Endothelial cell of umbilical vein (primary cell): ENCODE data around the gene NFYA.

Experiments used
- EZH2 ChIP-seq: IDR thresholded peaks from 2 replicates; pipeline ENCODE4 v1.6.1; 2012; ENCODE audit warnings: borderline replicate concordance, low read depth, mild to moderate bottlenecking, moderate library complexity, low read length, inconsistent platforms; ENCODE audit not compliant: severe bottlenecking
- GATA2 ChIP-seq: IDR thresholded peaks from 2 replicates; pipeline ENCODE4 v1.7.0; 2011; ENCODE audit warnings: low read depth, mild to moderate bottlenecking, moderate library complexity, mixed read lengths, low read length; ENCODE audit not compliant: insufficient read length, insufficient read depth
- JUN ChIP-seq: IDR thresholded peaks from 2 replicates; pipeline ENCODE4 v1.6.1; 2011; ENCODE audit warnings: borderline replicate concordance, low read depth; ENCODE audit not compliant: insufficient read length, insufficient read depth
- MYC ChIP-seq: IDR thresholded peaks from one replicate; pipeline ENCODE4 v1.6.1; 2011; ENCODE audit warnings: mild to moderate bottlenecking, low read depth, low read length
- POLR2A ChIP-seq: IDR thresholded peaks from 2 replicates; pipeline ENCODE4 v1.6.1; 2012; ENCODE audit warnings: low read depth, mild to moderate bottlenecking, control low read depth, low read length
- POLR2AphosphoS5 ChIP-seq: IDR thresholded peaks from 2 replicates; pipeline ENCODE4 v1.6.1; 2012; ENCODE audit warnings: low read depth, mild to moderate bottlenecking, control low read depth, low read length, moderate library complexity; ENCODE audit not compliant: insufficient read depth
- TF ChIP-seq, protein P1 (sequence below), 2 donors: IDR thresholded peaks; 1 replicate in 1 of 2; 2 replicates in 1 of 2; pipeline ENCODE4 v1.5.1; 2011; ENCODE audit warnings: low read length in 2 of 2, mild to moderate bottlenecking in 2 of 2, moderate library complexity in 2 of 2, control low read depth in 1 of 2, inconsistent platforms in 1 of 2, low read depth in 1 of 2; ENCODE audit not compliant: insufficient read depth in 1 of 2; ENCODE audit errors: extremely low read depth in 1 of 2
- TF ChIP-seq, protein P2 (sequence below): IDR thresholded peaks from 2 replicates; pipeline ENCODE4 v1.6.1; 2011; ENCODE audit not compliant: insufficient read depth, insufficient read length

DNA sequence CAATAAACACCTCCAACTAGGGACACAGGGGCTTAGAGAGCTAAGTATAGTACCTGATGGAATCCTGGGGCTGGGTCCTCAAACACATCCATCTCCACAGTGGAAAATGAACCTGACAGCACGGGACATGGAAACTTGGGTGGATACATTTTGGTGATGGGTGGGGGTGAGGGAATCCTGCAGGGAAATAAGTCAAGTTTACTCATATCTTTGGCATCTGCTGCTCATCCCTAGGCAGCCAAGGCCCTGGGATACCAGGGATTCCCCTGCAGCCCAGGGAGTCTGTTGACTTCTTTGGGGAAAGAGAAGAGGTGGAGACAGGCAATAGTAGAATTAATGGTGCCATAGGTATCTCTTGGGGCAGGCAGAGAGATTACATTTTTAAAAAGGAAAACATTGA lies 13.2 kb upstream of the NFYA start:
- TF ChIP-seq, protein P1, sequence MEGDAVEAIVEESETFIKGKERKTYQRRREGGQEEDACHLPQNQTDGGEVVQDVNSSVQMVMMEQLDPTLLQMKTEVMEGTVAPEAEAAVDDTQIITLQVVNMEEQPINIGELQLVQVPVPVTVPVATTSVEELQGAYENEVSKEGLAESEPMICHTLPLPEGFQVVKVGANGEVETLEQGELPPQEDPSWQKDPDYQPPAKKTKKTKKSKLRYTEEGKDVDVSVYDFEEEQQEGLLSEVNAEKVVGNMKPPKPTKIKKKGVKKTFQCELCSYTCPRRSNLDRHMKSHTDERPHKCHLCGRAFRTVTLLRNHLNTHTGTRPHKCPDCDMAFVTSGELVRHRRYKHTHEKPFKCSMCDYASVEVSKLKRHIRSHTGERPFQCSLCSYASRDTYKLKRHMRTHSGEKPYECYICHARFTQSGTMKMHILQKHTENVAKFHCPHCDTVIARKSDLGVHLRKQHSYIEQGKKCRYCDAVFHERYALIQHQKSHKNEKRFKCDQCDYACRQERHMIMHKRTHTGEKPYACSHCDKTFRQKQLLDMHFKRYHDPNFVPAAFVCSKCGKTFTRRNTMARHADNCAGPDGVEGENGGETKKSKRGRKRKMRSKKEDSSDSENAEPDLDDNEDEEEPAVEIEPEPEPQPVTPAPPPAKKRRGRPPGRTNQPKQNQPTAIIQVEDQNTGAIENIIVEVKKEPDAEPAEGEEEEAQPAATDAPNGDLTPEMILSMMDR (IDR thresholded peaks at IDR 0.05; ENCODE audit: extremely low read depth in 1 of 2, insufficient read depth in 1 of 2, low read depth in 1 of 2, low read length in 2 of 2), result no peak
- TF ChIP-seq POLR2A (no peak), EZH2 (no peak), MYC (no peak), POLR2AphosphoS5 (no peak), JUN (no peak), GATA2 (no peak)
- TF ChIP-seq, protein P2, sequence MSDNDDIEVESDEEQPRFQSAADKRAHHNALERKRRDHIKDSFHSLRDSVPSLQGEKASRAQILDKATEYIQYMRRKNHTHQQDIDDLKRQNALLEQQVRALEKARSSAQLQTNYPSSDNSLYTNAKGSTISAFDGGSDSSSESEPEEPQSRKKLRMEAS, result no peak
